ENCODE data around the gene PDCD1LG2.

Gene PDCD1LG2

GRCh38 chr9:5532790-5533189 is 22.5 kb downstream of the PDCD1LG2 start:
- DNase-seq, result no peak

GRCh38 chr9:5536684-5537083 is 26.4 kb downstream of the PDCD1LG2 start:
- DNase-seq, result no peak

GRCh38 chr9:5543875-5544702 is 33.8 kb downstream of the PDCD1LG2 start:
- no peak for DNase-seq

GRCh38 chr9:5549658-5550650 is 39.6 kb downstream of the PDCD1LG2 start:
- no peak for DNase-seq

- no peak for DNase-seq
Observed at GRCh38 chr9:5551368-5552150, 41.2 kb downstream of the PDCD1LG2 start.

GRCh38 chr9:5552301-5552700 is 42.0 kb downstream of the PDCD1LG2 start:
- no peak for DNase-seq

- no peak for DNase-seq
Observed at GRCh38 chr9:5553211-5553610, 42.9 kb downstream of the PDCD1LG2 start.

GRCh38 chr9:5554254-5554653 is 43.9 kb downstream of the PDCD1LG2 start:
- DNase-seq, result no peak

GRCh38 chr9:5556101-5556705 is 45.9 kb downstream of the PDCD1LG2 start:
- DNase-seq, result no peak

- no peak for DNase-seq
Observed at GRCh38 chr9:5557606-5558587, 47.6 kb downstream of the PDCD1LG2 start.

- no peak for DNase-seq
Observed at GRCh38 chr9:5559659-5560058, 49.3 kb downstream of the PDCD1LG2 start.

- DNase-seq, result no peak
Observed at GRCh38 chr9:5560443-5561100, 50.2 kb downstream of the PDCD1LG2 start.

GRCh38 chr9:5561828-5562488 is 51.6 kb downstream of the PDCD1LG2 start:
- DNase-seq, result no peak

GRCh38 chr9:5562806-5563416 is 52.6 kb downstream of the PDCD1LG2 start:
- DNase-seq, result no peak

- no peak for DNase-seq
Observed at GRCh38 chr9:5563417-5563815, 53.1 kb downstream of the PDCD1LG2 start.

- DNase-seq, result no peak
Observed at GRCh38 chr9:5563886-5564285, 53.6 kb downstream of the PDCD1LG2 start.

GRCh38 chr9:5566054-5566618 is 55.8 kb downstream of the PDCD1LG2 start:
- no peak for DNase-seq

- DNase-seq, result no peak
Observed at GRCh38 chr9:5568868-5569267, 58.5 kb downstream of the PDCD1LG2 start.

GRCh38 chr9:5569409-5569808 is 59.1 kb downstream of the PDCD1LG2 start:
- no peak for DNase-seq

All from NCI-H2227 treated with DMSO at 0.1 percent for 48 hours (cell line).